GM12878 (cell line): Measurements from ENCODE around the gene PKD1L1.

Experiments
- CBX5 ChIP-seq: sonication (generic); IDR thresholded peaks from 2 replicates; pipeline ENCODE4 v1.6.1; 2016; ENCODE audit warnings: low read depth, moderate library complexity, mild to moderate bottlenecking, inconsistent platforms
- EGR1 ChIP-seq, 2 experiments: IDR thresholded peaks; 1 replicate in 1 of 2; 2 replicates in 1 of 2; pipeline ENCODE4 v1.6.1; 2011 to 2012; ENCODE audit warnings: low read depth in 2 of 2, low read length in 2 of 2, borderline replicate concordance in 1 of 2, mild to moderate bottlenecking in 1 of 2, moderate library complexity in 1 of 2
- FOS ChIP-seq: IDR thresholded peaks from 3 replicates; pipeline ENCODE4 v1.6.1; 2011; ENCODE audit warnings: borderline replicate concordance; ENCODE audit not compliant: insufficient read length; ENCODE audit errors: extremely low read depth
- HDAC2 ChIP-seq: fragments of 200-600 bp; sonication (generic); IDR thresholded peaks from 2 replicates; pipeline ENCODE4 v1.6.1; 2017
- LARP7 ChIP-seq: fragments of 450-650 bp; IDR thresholded peaks from 2 replicates; pipeline ENCODE4 v1.6.1; 2017; ENCODE audit warnings: mild to moderate bottlenecking
- POLR2AphosphoS2 ChIP-seq: IDR thresholded peaks from 2 replicates; pipeline ENCODE4 v1.6.1; 2011; ENCODE audit warnings: low read depth, mild to moderate bottlenecking, low read length, improper control_type of control experiment, moderate library complexity
- SMC3 ChIP-seq: IDR thresholded peaks from 2 replicates; pipeline ENCODE4 v1.6.1; 2011; ENCODE audit warnings: low read length, improper control_type of control experiment, borderline replicate concordance
- TBL1XR1 ChIP-seq: IDR thresholded peaks from 2 replicates; pipeline ENCODE4 v1.6.1; 2012; ENCODE audit warnings: low read depth, low read length, improper control_type of control experiment
- YY1 ChIP-seq: IDR thresholded peaks from 2 replicates; pipeline ENCODE4 v1.6.1; 2011; ENCODE audit warnings: low read depth, mild to moderate bottlenecking, low read length
- TF ChIP-seq, protein P1 (sequence below): IDR thresholded peaks from 2 replicates; pipeline ENCODE4 v1.6.1; 2011; ENCODE audit warnings: mild to moderate bottlenecking, low read depth, low read length, moderate library complexity; ENCODE audit not compliant: insufficient replicate concordance
- TF ChIP-seq, protein P2 (sequence below), 3 experiments: IDR thresholded peaks in 2 of 3; conservative IDR thresholded peaks in 1 of 3; 2 replicates each; pipeline ENCODE4 v1.5.1; 2011; ENCODE audit warnings: low read depth in 3 of 3, low read length in 3 of 3, mild to moderate bottlenecking in 3 of 3, control low read depth in 2 of 3, moderate library complexity in 2 of 3, inconsistent platforms in 1 of 3, mixed read lengths in 1 of 3; ENCODE audit not compliant: control insufficient read depth in 2 of 3, insufficient read depth in 1 of 3; ENCODE audit errors: extremely low read depth in 1 of 3
- TF ChIP-seq, protein P3 (sequence below): IDR thresholded peaks from 2 replicates; pipeline ENCODE4 v1.6.1; 2012; ENCODE audit warnings: low read depth, low read length, improper control_type of control experiment
- TF ChIP-seq, protein P4 (sequence below): fragments of 450-650 bp; IDR thresholded peaks from 2 replicates; pipeline ENCODE4 v1.6.1; 2017; ENCODE audit warnings: antibody characterized with exemption, mild to moderate bottlenecking, moderate library complexity
- TF ChIP-seq, protein P5 (sequence below): fragments of 450-650 bp; IDR thresholded peaks from 2 replicates; pipeline ENCODE4 v1.6.1; 2018; ENCODE audit warnings: borderline replicate concordance, mild to moderate bottlenecking; ENCODE audit not compliant: partially characterized antibody

DNA sequence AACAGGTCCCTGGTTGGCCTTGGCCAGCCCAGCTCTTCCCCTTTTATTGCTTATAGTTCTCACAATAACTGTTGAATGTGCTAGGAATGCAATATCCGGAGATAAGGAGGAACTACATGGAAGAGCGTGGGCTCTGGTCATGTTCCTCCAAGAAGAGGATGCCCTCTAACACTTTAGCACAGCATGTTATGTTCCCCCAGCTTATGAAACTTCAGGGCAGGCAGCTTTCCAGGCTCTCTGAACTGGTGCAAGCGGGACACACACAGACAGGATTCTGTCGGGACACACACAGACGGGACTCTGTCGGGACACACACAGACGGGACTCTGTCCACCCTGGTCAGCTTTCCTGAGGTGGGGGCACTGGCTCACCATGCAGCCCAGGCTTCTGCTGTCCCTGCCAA lies 141.6 kb downstream of the PKD1L1 start:
- TF ChIP-seq, protein P1, sequence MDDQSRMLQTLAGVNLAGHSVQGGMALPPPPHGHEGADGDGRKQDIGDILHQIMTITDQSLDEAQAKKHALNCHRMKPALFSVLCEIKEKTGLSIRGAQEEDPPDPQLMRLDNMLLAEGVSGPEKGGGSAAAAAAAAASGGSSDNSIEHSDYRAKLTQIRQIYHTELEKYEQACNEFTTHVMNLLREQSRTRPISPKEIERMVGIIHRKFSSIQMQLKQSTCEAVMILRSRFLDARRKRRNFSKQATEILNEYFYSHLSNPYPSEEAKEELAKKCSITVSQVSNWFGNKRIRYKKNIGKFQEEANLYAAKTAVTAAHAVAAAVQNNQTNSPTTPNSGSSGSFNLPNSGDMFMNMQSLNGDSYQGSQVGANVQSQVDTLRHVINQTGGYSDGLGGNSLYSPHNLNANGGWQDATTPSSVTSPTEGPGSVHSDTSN, result no peak
- TF ChIP-seq HDAC2 (no peak), TBL1XR1 (no peak), EGR1 (IDR thresholded peaks at IDR 0.05; ENCODE audit: borderline replicate concordance in 1 of 2, low read depth in 2 of 2, low read length in 2 of 2) (no peak), LARP7 (no peak), POLR2AphosphoS2 (no peak), FOS (no peak), CBX5 (no peak), YY1 (no peak), SMC3 (no peak)
- TF ChIP-seq, protein P2, sequence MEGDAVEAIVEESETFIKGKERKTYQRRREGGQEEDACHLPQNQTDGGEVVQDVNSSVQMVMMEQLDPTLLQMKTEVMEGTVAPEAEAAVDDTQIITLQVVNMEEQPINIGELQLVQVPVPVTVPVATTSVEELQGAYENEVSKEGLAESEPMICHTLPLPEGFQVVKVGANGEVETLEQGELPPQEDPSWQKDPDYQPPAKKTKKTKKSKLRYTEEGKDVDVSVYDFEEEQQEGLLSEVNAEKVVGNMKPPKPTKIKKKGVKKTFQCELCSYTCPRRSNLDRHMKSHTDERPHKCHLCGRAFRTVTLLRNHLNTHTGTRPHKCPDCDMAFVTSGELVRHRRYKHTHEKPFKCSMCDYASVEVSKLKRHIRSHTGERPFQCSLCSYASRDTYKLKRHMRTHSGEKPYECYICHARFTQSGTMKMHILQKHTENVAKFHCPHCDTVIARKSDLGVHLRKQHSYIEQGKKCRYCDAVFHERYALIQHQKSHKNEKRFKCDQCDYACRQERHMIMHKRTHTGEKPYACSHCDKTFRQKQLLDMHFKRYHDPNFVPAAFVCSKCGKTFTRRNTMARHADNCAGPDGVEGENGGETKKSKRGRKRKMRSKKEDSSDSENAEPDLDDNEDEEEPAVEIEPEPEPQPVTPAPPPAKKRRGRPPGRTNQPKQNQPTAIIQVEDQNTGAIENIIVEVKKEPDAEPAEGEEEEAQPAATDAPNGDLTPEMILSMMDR (IDR thresholded peaks at IDR 0.05 in 2 of 3, conservative IDR thresholded peaks at IDR 0.05 in 1 of 3; ENCODE audit: control insufficient read depth in 2 of 3, extremely low read depth in 1 of 3, insufficient read depth in 1 of 3, low read depth in 3 of 3, low read length in 3 of 3), result no peak
- TF ChIP-seq, protein P3, sequence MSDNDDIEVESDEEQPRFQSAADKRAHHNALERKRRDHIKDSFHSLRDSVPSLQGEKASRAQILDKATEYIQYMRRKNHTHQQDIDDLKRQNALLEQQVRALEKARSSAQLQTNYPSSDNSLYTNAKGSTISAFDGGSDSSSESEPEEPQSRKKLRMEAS, result no peak
- TF ChIP-seq, protein P4, sequence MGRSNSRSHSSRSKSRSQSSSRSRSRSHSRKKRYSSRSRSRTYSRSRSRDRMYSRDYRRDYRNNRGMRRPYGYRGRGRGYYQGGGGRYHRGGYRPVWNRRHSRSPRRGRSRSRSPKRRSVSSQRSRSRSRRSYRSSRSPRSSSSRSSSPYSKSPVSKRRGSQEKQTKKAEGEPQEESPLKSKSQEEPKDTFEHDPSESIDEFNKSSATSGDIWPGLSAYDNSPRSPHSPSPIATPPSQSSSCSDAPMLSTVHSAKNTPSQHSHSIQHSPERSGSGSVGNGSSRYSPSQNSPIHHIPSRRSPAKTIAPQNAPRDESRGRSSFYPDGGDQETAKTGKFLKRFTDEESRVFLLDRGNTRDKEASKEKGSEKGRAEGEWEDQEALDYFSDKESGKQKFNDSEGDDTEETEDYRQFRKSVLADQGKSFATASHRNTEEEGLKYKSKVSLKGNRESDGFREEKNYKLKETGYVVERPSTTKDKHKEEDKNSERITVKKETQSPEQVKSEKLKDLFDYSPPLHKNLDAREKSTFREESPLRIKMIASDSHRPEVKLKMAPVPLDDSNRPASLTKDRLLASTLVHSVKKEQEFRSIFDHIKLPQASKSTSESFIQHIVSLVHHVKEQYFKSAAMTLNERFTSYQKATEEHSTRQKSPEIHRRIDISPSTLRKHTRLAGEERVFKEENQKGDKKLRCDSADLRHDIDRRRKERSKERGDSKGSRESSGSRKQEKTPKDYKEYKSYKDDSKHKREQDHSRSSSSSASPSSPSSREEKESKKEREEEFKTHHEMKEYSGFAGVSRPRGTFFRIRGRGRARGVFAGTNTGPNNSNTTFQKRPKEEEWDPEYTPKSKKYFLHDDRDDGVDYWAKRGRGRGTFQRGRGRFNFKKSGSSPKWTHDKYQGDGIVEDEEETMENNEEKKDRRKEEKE, result no peak
- TF ChIP-seq, protein P5, sequence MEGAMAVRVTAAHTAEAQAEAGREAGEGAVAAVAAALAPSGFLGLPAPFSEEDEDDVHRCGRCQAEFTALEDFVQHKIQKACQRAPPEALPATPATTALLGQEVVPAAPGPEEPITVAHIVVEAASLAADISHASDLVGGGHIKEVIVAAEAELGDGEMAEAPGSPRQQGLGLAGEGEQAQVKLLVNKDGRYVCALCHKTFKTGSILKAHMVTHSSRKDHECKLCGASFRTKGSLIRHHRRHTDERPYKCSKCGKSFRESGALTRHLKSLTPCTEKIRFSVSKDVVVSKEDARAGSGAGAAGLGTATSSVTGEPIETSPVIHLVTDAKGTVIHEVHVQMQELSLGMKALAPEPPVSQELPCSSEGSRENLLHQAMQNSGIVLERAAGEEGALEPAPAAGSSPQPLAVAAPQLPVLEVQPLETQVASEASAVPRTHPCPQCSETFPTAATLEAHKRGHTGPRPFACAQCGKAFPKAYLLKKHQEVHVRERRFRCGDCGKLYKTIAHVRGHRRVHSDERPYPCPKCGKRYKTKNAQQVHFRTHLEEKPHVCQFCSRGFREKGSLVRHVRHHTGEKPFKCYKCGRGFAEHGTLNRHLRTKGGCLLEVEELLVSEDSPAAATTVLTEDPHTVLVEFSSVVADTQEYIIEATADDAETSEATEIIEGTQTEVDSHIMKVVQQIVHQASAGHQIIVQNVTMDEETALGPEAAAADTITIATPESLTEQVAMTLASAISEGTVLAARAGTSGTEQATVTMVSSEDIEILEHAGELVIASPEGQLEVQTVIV, result no peak
